Mucosa of gallbladder (tissue), 1 donor: Measurements from ENCODE around the gene SPPL3. TPM values are rescaled to one million over a fixed set of nuclear protein-coding genes. Genes with fewer than 3 reads are reported as not detected.
"Not testable (repeated sequence)": the region's sequence is repeated elsewhere in the genome, so short reads cannot be mapped to it uniquely, and the experiment has no call there.

ENCODE experiments used
- DNase-seq: peaks from one replicate; pipeline ENCODE4 v3.0.0-alpha.2; 2020; ENCODE audit warnings: low spot score
- total RNA-seq: library from RNA; stranded (reverse); gene quantifications from one replicate; pipeline ENCODE4 v1.2.1, GENCODE V29; 2021
- donor health status: DM: no; HTN: no; CAD: no.

Gene SPPL3
- total RNA-seq, 1 donor from 2014 or later, result 50.7 TPM

- DNase-seq, result no peak
These were observed 59.2 kb downstream of the SPPL3 start for GRCh38 chr12:120844768-120845449.

- DNase-seq, result no peak
These were observed 59.9 kb downstream of the SPPL3 start for GRCh38 chr12:120844297-120844696.

GRCh38 chr12:120843472-120843871 is 60.7 kb downstream of the SPPL3 start:
- no peak for DNase-seq

- no peak for DNase-seq
These were observed 61.6 kb downstream of the SPPL3 start for GRCh38 chr12:120842595-120842994.

GRCh38 chr12:120841525-120841924 is 62.6 kb downstream of the SPPL3 start:
- no peak for DNase-seq

GRCh38 chr12:120839503-120839902 is 64.7 kb downstream of the SPPL3 start:
- no peak for DNase-seq

GRCh38 chr12:120838629-120839383 is 65.4 kb downstream of the SPPL3 start:
- DNase-seq, result not testable (repeated sequence)

GRCh38 chr12:120836114-120836684 is 68.0 kb downstream of the SPPL3 start:
- DNase-seq, result no peak

GRCh38 chr12:120835657-120836056 is 68.5 kb downstream of the SPPL3 start:
- DNase-seq, result no peak

- DNase-seq, result no peak
These were observed 68.9 kb downstream of the SPPL3 start for GRCh38 chr12:120835304-120835612.

- DNase-seq, result no peak
These were observed 69.5 kb downstream of the SPPL3 start for GRCh38 chr12:120834489-120835303.

GRCh38 chr12:120833849-120834248 is 70.3 kb downstream of the SPPL3 start:
- DNase-seq, result no peak

- DNase-seq, result no peak
These were observed 71.4 kb downstream of the SPPL3 start for GRCh38 chr12:120832737-120833136.

- DNase-seq, result no peak
These were observed 72.4 kb downstream of the SPPL3 start for GRCh38 chr12:120831648-120832267.

GRCh38 chr12:120830966-120831365 is 73.2 kb downstream of the SPPL3 start:
- no peak for DNase-seq

GRCh38 chr12:120830052-120830940 is 73.9 kb downstream of the SPPL3 start:
- DNase-seq, result no peak

- no peak for DNase-seq
These were observed 77.8 kb downstream of the SPPL3 start for GRCh38 chr12:120826335-120826734.

- no peak for DNase-seq
These were observed 78.8 kb downstream of the SPPL3 start for GRCh38 chr12:120825337-120825736.

GRCh38 chr12:120822832-120823503 is 81.2 kb downstream of the SPPL3 start:
- no peak for DNase-seq

- DNase-seq, result no peak
These were observed 82.3 kb downstream of the SPPL3 start for GRCh38 chr12:120821878-120822277.
